Measurements from ENCODE around the gene LHFPL4. TPM values are rescaled to one million over a fixed set of nuclear protein-coding genes. Genes with fewer than 3 reads are reported as not detected.
A peak's percentile ranks its signal among the peaks of the same experiment; 100 is the strongest.
"Not testable (repeated sequence)": the region's sequence is repeated elsewhere in the genome, so short reads cannot be mapped to it uniquely, and the experiment has no call there.

LHFPL4 gene
- total RNA-seq: not detected

- ATAC-seq: no peak
Measured at GRCh38 chr3:9553021-9553947, at the start of gene LHFPL4. Gene LHFPL4, minus strand, starts transcription at chr3:9553822. Its CDS starts 1,143 bp downstream, at chr3:9552679.

DNA sequence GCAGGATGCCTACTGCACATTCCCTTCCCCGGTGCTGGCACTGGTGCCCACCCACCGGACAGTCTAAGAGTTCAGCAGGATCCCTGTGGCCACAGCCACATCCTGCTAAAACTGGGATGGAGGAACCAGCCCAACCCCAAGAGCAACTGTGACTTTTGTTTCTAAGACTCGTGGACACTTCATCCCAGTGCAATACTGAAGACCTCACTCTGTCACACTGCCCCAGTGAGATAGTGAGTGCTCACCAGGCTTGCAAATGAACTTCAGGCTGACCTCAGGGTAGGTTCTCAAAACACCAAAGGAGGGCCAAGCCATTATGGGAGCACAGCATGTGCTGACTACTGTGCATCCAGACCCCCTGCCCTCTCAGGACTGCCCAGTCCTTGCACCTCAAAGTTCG lies 49.0 kb upstream of the LHFPL4 start:
- ATAC-seq: no peak

- ATAC-seq: not testable (repeated sequence)
Measured at GRCh38 chr3:9601006-9601581, 47.5 kb upstream of the LHFPL4 start.

- ATAC-seq: peak; percentile 38
Measured at GRCh38 chr3:9600597-9600996, 47.0 kb upstream of the LHFPL4 start.

DNA sequence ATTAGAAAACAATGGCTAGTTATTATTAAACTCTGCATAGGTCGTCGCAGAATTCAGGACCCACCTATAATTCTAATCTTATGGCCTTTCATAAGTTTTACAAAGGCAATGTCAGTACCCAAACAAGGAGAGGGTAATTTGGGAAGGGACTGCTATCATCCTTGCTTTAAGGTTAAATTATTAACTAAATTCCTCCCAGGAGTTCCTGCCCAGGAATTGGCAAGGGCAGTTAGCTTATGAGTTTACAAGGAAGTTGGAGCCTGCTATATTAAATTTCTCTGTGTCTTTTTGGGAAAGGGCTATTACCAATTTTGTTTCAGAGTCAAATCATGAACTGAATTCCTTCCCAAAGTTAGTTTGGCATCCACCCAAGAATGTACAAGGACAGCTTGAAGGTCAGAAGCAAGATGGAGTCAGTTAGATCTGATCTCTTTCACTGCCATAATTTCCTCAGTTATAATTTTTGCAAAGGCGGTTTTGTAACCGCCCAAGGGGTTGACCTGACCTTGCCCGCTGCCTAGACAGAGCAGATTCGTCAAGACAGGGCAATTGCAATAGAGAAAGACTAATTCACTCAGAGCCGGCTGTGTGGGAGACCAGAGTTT lies 45.3 kb upstream of the LHFPL4 start:
- ATAC-seq: no peak

DNA sequence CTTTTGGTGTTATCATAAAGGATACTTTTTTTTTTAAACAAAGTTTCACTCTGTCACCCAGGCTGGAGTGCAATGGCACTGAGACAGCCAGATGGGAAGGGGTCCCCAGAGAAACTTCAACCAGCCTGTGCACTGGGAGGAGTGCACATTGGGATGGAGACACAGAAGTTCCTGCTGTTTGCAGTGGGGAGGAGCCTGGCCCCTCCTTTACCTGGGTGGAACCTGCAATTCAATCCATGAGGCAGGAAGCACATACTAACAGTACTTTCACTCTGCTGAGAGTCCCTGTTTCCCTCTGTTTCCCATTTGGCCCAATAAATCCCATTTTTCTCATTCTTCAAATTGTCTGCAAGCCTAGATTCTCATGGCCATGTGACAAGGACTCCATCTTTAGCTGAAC lies 42.3 kb upstream of the LHFPL4 start:
- ATAC-seq: no peak

- not testable (repeated sequence) for ATAC-seq
Measured at GRCh38 chr3:9591781-9592180, 38.2 kb upstream of the LHFPL4 start.

DNA sequence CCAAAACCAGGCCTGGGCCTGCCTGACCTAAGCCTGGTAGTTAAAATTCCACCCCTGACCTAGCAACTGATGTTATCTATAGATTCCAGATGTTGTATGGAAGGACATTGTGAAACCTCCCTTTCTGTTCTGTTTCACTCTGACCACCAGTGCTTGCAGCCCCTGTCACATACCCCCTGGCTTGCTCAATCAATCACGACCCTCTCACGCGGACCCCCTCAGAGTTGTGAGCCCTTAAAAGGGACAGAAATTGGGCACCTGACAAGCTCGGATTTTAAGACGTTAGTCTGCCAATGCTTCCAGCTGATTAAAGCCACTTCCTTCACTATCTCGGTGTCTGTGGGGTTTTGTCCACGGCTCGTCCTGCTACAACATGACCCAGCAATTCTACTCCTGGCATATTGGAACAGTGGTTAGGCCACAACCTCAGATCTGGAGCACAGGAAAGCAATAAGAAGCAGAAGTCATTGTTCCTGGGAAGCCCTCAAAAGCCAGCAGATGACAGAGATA lies 36.7 kb upstream of the LHFPL4 start:
- ATAC-seq: no peak

DNA sequence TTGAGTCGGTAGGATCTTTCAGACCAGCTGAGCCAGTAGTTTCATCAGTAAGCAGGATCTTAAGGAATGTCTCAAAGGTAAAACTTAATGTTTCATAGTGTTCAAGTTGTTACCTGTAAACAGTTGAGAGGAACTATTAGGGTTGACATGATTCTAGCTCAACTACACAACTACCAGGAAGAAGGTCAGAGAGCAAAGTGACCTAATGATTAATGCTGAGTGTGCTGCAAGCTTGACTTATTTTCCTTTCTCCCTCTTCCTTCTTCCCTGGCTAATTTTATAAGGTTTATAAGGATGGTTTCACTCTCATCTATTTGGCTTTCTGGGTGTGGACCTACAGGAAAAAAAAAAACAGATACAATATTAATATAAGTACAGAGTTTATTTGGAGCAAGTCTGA lies 30.2 kb upstream of the LHFPL4 start:
- peak; percentile 70 for ATAC-seq

- no peak for ATAC-seq
Measured at GRCh38 chr3:9583371-9583770, 29.7 kb upstream of the LHFPL4 start.

DNA sequence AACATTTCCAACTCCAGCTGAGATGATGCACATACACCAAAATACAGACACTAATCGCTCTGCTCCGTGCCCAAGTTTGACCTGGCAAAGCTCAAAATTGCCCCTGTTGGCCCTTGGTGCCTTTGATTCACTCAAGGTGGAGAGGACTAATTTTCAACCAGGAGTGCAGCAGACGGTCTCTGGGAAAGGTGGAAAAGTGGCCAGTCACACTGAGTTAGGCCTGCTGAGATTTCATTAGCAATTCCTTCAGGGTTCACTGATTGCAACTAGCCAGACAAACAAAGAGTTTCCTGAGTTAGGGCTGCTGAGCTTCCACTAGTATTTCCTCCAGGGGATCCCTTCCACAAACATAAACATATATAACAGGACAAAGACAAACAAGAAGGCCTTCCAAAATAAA lies 28.7 kb upstream of the LHFPL4 start:
- no peak for ATAC-seq

- no peak for ATAC-seq
Measured at GRCh38 chr3:9581742-9582141, 28.1 kb upstream of the LHFPL4 start.

DNA sequence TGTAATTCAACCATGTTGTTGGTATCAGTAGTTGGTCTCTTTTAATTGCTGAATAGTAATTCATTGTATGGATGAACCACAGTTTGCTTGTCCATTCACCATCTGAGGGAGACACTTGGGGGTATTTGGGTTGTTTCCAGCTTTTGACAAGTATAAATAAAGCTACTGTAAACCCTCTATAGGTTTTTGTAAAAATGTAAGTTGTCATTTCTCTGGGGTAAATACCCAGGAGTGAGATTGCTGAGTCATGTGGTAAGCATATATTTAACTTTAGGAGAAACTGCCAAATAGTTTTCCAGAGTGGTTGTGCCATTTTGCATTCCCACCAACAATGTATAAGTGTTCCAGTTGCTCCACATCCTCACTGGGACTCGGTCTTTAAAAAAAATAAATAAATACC lies 15.4 kb upstream of the LHFPL4 start:
- no peak for ATAC-seq

DNA sequence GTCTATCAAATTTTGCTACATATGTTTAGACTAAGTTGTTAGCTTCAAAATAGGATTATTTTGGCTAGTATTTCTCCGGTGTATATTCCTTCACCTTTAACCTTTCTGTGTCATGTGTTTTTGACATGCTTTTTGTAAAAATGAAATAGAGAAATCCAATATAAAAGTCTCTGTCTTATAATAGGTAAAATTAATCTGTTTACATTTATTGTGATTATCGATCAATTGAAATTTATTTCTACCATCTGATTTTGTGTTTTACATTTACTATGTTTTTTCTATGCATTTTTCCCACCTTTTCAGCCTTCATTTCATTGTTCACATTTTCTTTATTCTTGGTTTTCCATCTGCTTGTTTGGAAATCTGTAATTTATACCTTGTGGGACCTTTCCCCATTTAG lies 11.7 kb upstream of the LHFPL4 start:
- ATAC-seq: no peak

DNA sequence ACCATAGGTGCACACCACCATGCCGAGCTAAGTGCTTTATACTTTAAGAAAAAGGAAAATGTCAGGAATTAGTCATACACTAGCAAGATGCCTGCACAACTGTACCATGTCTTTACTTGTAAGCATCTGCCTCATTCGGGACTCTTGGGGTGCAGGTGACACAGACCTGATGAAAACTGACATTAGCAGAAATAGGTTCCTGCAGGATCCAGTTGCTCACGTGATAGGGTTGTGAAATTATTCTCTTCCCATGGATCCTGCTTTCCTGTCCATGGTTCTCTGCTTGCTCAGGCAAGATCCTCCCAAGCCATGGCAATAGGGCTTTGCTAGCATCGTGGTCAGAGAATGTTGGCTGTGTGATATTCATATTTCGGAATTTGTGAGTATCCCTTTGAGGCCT lies 10.2 kb upstream of the LHFPL4 start:
- ATAC-seq: no peak

- ATAC-seq: not testable (repeated sequence)
Measured at GRCh38 chr3:9560056-9560455, 6.4 kb upstream of the LHFPL4 start.

GRCh38 chr3:9553948-9554513 lies 409 bp upstream of the LHFPL4 start:
- ATAC-seq: no peak

- peak; percentile 59 for ATAC-seq
Measured at GRCh38 chr3:9552252-9552999, 1.2 kb downstream of the LHFPL4 start.

DNA sequence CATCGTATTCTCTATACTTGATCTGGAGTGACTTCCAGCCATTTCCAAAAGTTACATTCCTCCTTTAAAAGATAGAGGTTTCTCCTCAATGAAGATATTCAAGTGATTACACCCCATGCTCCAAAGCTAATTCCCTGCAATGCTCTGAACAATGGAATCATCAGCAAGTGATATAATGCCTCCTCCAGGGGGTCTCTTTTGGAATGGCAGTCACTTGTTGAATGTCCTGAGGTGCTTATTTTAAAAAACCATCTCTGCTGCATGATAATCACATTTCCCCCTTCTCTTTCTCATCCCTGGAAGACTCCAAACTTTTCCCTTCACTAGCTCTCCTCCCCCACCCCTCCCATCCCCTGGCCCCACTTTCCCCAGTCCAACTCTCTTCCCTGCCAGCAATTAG lies 2.6 kb downstream of the LHFPL4 start:
- ATAC-seq: no peak

DNA sequence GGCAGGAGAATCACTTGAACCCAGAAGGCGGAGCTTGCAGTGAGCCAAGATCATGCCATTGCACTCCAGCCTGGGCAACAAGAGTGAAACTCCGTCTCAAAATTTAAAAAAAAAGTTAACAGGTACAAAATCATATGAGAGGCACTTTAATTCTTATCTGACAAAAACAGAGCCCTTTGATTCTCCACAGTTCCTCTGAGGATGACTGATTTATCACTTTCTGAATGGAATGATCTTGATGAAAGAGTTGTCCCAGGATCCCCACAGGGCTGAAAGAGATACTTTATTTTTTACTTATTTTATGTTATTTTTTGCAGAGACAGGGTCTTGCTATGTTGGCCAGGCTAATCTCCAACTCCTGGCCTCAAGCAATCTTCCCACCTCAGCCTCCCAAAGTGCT lies 4.0 kb downstream of the LHFPL4 start:
- ATAC-seq: no peak

GRCh38 chr3:9548991-9549390 lies 4.6 kb downstream of the LHFPL4 start:
- ATAC-seq: no peak

GRCh38 chr3:9542182-9542581 lies 11.4 kb downstream of the LHFPL4 start:
- no peak for ATAC-seq
